GM10847 (cell line): Measurements from ENCODE around the gene TMEM183A.
A peak's percentile ranks its signal among the peaks of the same experiment; 100 is the strongest.

Experiments
- POLR2A ChIP-seq: IDR thresholded peaks from 2 replicates; pipeline ENCODE4 v1.6.1; 2011; ENCODE audit not compliant: insufficient read length; ENCODE audit errors: extremely low read depth

Gene TMEM183A, protein sequence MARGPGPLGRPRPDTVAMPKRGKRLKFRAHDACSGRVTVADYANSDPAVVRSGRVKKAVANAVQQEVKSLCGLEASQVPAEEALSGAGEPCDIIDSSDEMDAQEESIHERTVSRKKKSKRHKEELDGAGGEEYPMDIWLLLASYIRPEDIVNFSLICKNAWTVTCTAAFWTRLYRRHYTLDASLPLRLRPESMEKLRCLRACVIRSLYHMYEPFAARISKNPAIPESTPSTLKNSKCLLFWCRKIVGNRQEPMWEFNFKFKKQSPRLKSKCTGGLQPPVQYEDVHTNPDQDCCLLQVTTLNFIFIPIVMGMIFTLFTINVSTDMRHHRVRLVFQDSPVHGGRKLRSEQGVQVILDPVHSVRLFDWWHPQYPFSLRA

DNA sequence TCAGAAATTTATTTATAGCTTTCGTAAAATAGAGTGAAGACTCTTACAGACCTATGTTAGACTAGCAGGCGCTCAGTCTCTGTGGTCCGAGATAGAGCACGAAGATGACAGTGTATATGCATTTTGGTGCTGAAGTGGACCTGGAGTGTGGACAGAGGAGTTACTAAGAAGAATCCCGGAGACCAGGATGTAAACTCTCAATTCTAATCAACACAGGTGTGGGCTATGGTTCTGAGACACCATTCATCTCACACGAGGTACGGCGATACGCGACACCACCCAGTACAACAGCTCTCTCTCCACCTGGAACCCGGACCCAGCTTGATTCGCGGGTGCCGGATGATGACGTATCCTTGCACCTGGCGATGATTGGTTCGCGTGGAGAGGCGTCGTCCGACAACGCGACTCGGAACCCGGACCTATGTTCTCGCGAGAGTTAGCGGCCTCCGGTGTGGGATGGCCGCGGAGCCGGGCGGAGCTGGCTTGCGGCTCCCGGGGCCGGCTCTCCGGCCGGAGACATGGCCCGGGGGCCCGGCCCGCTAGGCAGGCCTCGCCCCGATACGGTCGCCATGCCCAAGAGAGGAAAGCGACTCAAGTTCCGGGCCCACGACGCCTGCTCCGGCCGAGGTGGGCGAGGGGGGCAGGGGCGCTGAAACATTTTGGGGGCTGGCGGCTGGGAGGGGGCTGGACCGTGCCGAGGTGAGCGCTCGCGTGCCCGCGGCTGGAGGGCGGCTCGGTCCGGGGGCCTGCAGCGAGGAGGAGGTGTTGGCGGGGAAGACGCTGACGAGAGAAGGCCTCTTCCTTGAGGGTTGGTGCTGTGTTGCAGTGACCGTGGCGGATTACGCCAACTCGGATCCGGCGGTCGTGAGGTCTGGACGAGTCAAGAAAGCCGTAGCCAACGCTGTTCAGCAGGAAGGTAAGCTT lies at the start of gene TMEM183A:
Gene TMEM183A (plus strand): TSS at position 427 of the 924 bp plus-strand sequence. CDS start 92 bp downstream, at position 519.
- TF ChIP-seq POLR2A = peak; percentile 96

DNA sequence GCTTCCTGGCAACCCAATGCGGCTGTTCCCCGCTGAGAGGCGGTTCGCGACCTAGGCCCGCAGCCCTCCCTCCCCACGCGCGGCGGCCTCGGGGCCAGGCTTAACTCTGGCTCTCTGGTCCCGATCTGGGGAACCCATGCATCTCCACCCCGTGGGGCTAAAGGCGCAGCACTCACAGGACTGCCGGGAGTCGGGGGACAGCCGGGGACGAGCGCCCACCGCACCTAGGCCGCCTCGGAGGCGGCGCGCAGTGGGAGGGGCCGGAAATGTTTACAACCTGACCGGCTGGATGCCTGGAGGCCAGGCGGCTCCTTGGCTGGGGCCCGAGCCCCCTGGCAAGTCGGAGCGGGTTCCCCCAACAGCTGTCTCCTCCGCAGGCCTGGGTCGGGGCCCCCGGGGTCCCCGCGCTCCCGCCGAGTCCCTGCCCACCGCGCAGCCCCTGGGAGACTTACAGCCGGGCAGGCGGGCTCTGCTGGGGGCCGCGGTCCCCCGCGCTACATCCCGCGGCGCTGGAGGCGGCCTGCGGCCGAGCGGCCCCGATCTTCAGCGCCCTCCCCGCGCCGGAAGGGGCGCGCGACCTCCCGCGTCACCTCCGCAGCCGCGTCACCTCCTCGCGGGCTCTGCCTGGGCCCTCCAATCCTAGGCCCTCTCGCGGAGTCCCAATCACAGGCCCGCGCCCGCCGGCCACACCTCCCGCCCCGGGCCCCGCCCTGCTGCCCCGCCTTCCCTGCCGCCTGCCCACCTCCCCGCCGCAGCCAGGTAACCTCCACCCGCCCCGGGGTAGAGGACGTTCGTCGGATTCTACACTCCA lies 49.2 kb upstream of the TMEM183A start, which contains the start of gene ADIPOR1:
Gene ADIPOR1 (minus strand): TSS at position 580 of the 811 bp plus-strand sequence. CDS start 7,242 bp downstream, outside the sequence.
- TF ChIP-seq POLR2A = peak; percentile 90

- TF ChIP-seq POLR2A = no peak
Measured at GRCh38 chr1:202958544-202959275, 48.5 kb upstream of the TMEM183A start.

GRCh38 chr1:202959276-202959620 lies 47.9 kb upstream of the TMEM183A start:
- TF ChIP-seq POLR2A = no peak

DNA sequence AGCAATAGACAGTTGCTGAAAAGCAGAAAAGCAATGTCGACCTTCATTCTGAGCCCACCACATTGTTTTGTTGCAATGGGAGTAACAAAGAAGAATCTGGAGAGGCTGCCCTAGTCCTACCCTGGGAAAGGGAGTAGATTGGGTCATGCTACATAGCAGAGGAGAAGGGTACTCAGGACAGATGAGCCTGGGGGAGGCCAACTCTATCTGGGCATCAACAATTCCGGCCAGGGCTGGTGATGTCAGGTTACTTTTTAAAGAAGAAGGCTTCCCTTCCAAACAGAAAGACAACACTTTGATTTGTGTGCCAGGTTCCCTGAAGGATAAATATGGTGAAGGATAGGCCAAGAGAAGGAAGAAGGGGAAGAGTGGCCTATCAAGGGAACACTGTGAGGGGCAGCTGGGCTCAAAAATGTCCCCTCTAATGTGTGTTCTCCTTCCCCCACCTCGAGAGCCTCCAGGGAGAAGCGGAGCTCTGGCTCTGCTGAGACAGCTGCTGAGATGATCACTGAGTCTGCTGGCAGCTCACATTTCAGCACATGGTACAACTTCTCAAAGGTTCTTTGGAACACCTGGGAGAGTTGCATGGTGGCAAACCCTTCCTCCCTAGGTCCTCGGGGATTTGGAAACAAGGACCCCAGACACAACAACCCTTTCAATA lies 45.8 kb upstream of the TMEM183A start:
- TF ChIP-seq POLR2A = no peak

DNA sequence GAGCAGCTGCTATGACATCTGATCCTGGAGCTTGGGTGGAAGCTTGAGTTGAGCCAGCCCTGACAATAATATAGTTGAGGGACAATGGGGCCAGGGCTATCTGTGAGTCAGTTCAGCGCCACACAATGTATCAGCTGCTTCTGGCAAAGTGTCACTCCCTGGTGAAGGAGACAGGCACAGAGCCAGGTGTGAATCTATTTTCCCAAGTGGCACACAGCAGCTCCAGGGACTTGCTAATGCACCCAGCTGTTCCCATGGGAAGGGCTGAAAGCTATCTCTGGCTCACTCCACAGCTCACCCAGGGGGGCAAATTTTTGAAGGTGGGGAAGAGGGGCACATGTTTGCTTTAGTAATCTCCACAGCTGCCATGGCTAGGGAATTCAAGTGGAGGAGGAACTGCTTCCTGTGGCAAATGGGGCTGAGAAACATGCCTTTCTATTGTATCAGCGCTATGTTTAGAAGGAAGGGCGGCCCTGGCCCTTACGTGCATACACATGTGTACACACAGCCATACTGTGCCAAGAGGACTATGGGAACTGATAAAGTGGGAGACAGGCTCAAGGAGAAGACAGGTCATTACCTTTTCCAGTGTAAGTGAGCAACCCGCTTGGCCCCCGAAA lies 42.3 kb upstream of the TMEM183A start:
- no peak for TF ChIP-seq POLR2A

GRCh38 chr1:202965422-202965821 lies 41.8 kb upstream of the TMEM183A start:
- no peak for TF ChIP-seq POLR2A

DNA sequence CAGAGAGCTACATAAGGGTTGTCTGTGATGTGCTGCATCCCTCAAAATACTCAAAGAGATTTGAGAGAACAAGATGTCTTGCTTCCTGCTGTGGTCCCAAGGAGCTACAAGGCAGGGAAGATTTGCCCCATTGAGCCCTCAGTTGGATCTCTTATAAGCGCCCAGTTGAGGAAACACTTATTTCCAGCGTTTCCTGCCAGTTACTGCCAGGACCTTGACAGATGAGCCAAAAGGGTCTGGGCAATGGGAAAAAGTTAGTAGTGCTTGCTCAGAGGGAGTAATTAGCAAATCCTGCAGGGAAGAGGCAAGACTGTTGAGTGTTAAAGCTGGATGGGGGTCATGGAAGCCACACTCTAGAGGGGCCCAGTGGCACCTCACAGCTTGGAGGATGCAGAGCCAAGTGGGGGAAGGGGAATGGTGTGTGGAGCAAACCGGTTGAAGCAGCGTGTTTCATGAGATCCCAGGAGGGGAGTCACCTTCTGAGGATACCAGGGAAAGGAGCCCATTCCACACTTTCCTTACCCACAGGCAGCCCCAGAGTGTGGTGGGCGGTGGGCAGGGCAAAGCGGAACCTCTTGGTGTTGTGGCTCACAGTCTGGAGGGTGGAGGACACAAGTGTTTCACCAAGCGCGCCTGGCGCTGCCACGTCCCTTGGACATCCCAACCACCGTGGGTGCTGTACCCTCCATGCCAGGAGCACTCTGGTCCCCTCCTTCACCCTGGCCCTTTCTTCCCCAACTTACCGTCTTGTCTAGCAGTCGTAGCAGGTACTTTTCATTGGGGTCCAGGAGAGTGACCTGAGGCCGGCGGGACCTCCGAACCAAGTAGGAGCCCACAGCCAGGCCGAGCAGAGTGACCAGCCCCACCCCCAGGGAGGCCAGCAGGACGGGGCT lies 40.9 kb upstream of the TMEM183A start:
- TF ChIP-seq POLR2A = no peak

GRCh38 chr1:202967684-202968281 lies 39.4 kb upstream of the TMEM183A start:
- TF ChIP-seq POLR2A = no peak

DNA sequence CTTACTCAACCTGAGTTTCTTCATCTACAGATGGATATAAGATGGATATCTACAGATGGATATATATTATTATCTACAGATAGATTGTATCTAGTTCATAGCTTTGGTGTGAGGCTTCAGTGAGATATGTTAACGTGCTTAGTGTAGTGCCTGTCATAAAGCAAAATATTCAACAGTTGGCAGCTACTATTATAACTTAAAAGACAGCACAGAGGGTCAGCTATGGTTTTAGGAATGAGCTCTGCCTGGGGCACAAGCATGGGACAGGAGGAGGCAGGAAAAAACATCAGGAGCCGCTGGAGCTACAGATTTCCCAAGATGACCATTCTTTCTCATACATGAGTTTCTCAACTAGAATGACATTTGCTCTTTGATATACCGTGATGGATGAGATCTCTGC lies 38.8 kb upstream of the TMEM183A start:
- no peak for TF ChIP-seq POLR2A

DNA sequence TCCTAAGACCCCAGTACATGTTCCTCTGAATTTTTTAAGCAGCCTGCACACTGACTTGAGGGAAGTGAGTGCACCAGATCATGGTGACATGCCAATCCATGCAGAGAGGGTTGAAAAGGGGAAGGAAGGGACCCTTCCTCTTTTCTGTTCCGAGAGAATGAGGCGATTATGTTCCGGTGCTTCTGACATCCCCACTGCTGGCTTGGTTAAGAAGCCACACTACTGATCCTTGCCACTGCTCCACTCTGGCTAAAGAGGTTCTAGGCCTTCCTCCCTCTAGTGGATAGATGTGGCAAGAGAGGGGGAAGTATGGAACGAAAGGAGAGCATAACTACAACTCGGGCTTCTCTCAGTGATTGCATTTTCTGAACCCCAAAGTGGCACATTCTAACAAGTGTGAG lies 38.3 kb upstream of the TMEM183A start:
- TF ChIP-seq POLR2A = no peak

DNA sequence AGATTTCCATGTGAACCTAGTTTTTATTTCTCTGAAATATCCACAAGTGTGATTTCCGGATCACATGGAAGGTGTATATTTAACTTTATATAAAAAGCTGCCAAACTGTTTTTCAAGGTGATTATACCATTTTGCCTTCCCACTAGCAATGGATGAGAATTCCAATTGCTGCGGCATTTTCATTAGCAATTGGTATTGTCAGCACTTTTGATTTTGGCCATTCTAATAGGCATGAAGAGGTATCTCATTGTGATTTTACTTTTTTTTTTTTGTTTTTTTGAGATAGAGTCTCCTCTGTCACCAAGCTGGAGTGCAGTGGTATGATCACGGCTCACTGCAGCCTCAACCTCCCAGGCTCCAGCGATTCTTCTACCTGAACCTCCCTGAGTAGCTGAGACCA lies 35.1 kb upstream of the TMEM183A start:
- no peak for TF ChIP-seq POLR2A
